Middle frontal gyrus (tissue), 1 donor: ENCODE results near the gene CA4.

Experiments used
- DNase-seq: peaks from one replicate; pipeline ENCODE4 v3.0.0-alpha.2; 2015; ENCODE audit warnings: low spot score; ENCODE audit errors: extremely low spot score

Gene CA4

GRCh38 chr17:60129164-60129563 is 20.6 kb upstream of the CA4 start:
- no peak for DNase-seq

- no peak for DNase-seq
Observed at GRCh38 chr17:60130466-60130865, 19.3 kb upstream of the CA4 start.

DNA sequence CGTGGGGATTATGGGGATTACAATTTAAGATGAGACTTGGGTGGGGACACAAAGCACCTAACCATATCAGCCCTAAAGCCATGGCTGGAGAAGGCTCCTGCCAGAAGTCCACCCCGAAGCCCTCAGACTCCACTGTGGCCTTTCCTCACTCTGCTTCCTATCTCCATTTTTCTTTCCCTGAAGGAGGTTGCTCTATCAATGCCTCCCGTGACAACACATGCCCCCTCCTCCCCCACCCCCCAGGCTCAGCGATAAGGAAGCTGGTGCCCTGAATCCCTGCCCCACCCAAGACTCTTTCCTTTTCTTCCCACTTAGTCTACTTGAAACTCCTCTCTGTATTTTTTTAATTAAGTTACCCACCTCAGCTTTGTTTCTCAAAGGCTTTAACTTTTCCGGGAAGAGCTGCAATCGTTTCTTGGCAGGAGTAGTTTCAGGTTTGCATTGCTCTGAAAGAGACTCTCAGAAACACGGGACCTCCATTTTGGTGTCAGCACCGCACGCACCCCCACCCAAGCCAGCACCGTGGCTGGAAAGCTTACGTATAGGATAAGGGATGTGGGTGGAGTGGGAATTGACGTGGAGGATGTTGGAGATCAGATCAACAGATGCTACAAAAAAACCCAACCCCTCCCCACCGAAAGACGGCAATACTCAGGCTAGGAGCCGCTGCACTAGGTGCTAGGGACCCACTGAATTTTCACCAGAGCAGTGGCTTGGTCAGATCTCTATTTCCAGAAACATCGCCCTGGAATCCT is 15.2 kb upstream of the CA4 start:
- DNase-seq = no peak

- DNase-seq = peak; percentile 85
Observed at GRCh38 chr17:60135151-60135950, 14.4 kb upstream of the CA4 start.

- no peak for DNase-seq
Observed at GRCh38 chr17:60135951-60136666, 13.7 kb upstream of the CA4 start.

DNA sequence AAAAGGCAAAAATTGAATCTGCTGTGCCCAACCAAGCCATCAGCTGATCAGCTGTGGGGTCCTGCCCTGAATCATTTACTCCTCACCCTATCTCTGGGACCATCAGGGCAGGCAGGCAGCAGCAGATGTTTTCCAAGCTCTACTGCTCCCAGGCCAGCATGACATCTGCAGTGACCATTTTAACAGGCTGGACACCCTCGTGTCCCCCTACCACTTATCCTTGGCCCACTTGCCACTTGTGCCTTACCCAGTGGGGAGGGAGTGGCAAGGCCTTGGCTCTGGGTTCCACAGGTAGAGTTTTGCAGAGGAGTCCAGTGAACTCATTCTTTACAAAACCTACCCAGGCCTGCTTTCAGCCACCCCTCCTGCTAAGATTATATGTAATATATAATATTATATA is 12.0 kb upstream of the CA4 start:
- DNase-seq = no peak

GRCh38 chr17:60138769-60139437 is 10.9 kb upstream of the CA4 start:
- no peak for DNase-seq

- DNase-seq = no peak
Observed at GRCh38 chr17:60139438-60140285, 10.1 kb upstream of the CA4 start.

DNA sequence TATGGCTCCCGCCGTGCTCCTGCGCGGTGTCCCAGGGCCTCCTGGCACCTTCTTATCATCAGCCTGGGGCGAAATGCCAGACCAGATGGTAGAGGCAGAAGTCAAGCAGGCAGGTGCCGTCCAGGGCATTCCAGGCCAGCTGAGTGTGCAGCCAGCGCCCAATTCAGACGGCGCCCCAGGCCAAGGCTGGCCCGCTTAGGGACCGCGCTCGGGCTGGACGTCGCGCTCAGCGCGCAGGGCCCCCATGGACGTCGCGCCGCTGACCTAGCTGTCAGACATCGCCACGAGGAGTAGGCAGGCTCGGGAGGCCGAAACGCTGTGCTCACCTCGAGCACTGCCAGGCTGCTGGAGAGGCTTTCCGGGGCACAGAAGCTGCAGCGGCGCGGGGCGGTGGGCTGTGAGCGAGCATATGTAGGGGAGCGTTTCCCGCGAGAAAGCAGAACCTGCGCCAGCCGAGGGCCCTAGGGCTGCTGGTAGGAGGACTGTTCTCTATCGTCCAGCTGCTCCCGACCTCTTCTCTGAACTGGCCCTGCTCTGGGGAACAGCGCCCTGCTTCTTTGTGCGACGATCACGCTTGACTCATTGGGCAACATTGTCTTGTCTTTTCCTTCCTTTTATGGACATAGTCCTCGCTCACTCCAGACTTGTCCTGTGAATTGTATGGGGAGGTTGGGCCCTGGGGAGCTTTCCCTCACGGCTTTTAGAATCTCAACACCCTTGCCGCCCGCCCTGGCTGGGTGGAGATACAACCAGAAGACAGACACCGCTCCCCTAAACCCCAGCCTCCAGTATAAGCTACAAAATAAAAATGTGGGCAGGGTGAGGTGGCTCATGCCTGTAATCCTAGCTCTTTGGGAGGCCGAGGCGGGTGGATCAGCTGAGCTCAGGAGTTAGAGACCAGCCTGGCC is 8.4 kb upstream of the CA4 start:
- no peak for DNase-seq

GRCh38 chr17:60142872-60143499 is 6.8 kb upstream of the CA4 start:
- peak; percentile 66 for DNase-seq

GRCh38 chr17:60145006-60145935 is 4.5 kb upstream of the CA4 start:
- DNase-seq = no peak

GRCh38 chr17:60146206-60146605 is 3.6 kb upstream of the CA4 start:
- DNase-seq = no peak

DNA sequence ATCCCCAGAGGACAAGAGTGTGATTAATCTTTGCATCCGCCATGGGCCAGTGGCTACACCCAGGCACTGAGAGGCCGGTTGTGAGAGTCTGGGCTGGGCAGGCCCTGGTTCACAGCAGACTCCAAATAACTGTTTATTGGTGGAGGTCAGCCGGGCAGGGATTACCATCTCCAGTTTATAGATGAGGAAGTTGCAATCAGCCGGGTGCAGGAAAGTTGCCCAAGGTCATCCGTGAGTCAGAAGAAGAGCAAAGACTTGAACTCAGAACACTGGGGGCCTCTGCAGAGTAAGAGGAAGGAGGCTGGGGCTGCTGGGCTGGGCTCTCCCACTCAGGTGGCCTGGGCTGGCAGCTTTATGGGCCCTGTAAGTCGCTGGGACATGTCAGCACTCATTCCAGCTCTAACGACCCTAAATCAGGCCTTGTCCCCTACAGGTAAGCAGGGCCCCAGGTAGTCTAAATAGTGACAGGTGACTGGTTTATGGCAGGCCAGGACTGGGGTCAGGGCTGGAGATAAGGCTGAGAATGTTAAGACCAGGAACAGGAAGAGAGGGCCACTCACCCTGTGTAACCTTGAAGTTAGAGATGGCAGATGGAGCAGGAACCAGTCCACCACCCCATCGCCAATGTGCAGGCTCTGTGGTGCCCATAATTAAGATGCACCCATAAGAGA is 2.1 kb upstream of the CA4 start:
- no peak for DNase-seq

- DNase-seq = no peak
Observed at GRCh38 chr17:60148373-60148772, 1.4 kb upstream of the CA4 start.

- no peak for DNase-seq
Observed at GRCh38 chr17:60151355-60151754, 1.6 kb downstream of the CA4 start.

DNA sequence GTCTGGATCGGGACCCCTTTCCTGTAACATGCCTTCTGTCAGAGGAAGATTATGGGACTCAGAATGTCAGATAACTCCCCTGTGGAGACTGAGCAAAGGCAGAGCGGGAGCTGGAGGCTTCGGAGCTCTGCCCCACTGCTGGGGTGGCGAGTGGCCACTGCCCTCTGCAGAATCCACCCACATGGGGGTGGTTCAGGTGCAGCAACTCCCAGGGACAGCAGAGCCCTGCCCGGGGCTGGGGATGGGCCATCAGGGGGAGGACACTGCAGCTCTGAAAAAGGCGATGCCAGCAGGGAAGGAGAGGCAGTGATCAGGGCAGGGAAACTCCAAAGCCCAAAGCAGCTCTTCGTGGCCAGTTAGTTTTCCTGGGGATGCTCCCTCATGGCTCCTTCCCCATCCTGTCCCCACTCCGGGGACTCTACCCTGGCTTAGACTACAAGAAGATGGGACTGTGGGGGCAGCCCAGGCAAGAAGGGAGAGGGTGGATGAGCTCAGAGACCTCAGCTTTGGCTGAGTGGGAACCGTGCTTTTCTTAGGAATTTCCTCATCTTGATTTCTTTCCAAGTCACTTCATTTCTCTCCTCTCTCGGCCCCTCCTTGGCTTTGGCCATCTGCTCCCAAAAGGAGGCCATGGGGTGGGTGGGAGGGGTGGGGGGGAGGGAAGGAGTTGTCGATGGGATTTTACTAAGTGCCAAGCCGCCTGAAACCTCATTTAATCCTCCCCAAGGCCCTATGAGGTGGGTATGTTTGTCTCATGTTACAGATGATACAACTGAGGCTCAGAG is 4.0 kb downstream of the CA4 start:
- DNase-seq = no peak
